ENCODE data around the gene CRACR2B.

The CRACR2B gene

DNA sequence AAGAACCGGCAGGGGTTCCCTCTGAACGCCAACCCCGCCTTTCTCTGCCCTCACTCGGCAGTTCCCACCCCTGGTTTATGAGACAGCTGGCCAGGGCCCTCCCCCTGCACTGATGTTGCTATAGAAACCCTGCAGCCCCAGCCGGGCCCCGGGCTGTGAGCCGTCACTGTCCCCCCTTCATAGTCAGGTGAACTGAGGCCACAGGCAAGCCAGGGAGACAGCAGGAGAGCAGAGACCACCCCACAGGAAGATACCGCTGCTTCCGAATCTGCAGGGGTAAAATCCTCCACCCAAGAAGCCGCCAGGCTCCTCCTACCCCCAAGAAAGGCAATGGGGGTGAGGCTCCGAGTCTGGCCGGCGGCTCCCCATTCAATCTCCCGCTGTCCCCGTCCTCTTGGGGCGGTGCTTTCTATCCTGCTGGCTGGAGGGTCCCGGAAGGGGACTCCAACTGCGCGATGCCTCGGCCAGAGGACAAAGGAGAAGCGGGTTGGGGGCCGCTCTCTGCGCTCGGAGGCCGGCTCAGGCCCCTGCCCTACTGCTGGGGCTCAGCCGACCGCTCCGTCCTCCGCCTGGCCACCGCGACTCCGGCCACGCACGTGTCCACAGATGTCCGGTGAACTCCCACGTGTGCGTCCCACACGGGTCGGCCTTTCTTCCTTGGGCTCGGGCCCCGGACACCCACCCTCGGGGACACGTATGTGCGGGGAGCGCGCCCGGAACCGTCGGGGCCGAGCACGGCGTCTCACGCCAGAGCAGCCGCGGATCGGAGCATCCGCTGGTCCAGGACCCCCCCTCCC is 30.2 kb upstream of the CRACR2B start:
- Histone ChIP-seq H3K4me1 (ENCODE audit: control insufficient read depth, insufficient read depth, low read length) (peaks cover 4% of the 10 kb centered on the region), H3K36me3 (ENCODE audit: control insufficient read depth, insufficient read depth, low read length) (peaks cover 42% of the 10 kb centered on the region), H3K9ac (ENCODE audit: low read depth, low read length) (no peak overlapping the region), H3K9me3 (ENCODE audit: control insufficient read depth, insufficient read depth, low read length) (no peaks in the 10 kb centered on the region), H3K27me3 (ENCODE audit: control insufficient read depth, insufficient read depth, low read length) (no peaks in the 10 kb centered on the region), H3K4me3 (ENCODE audit: low read depth, low read length) (peak overlapping the region; percentile 74)

DNA sequence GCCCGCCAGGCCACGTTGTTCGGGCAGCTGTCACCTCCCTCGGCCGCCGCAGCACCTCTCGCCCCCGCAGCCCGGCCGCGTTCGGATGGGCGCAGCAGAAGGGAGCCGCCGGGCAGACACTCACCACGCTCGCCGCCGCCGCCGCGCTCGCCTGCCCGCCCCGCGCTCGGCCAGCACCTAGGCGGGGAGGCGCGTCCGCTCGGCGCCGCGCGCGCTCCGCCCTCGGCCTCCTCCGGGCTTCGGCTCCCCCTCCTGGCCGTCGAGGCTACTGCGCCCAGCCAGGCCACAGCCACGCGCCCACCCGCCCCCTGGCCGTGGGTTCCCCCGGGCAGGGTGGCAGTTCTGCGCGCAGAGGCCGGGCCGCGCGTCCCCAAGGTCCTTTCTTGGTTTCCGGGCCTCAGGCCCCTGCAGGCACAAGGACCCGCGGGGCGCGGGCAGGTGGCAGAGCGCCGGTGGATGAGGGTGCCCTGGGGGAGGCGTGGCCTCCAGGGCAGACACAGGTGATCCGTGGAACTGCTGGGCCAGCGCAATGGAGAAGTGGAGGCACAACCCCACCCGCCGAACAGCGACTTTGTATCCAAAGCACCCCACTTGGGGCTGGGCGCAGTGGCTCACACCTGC is 29.5 kb upstream of the CRACR2B start, which contains the start of gene SLC25A22:
TSS of gene SLC25A22 (minus strand) at position 189 of the 621 bp plus-strand sequence. CDS start 3,275 bp downstream, outside the sequence.
- H3K4me1 ChIP-seq (ENCODE audit: control insufficient read depth, insufficient read depth, low read length): peaks cover 4% of the 10 kb centered on the region
- H3K27me3 ChIP-seq (ENCODE audit: control insufficient read depth, insufficient read depth, low read length): no peaks in the 10 kb centered on the region
- no peaks in the 10 kb centered on the region for H3K9me3 ChIP-seq (ENCODE audit: control insufficient read depth, insufficient read depth, low read length)
- peak within 1 kb of the TSS; percentile 74 for H3K4me3 ChIP-seq (ENCODE audit: low read depth, low read length)
- peaks cover 44% of the 10 kb centered on the region for H3K36me3 ChIP-seq (ENCODE audit: control insufficient read depth, insufficient read depth, low read length)
- no peak within 1 kb of the TSS for H3K9ac ChIP-seq (ENCODE audit: low read depth, low read length)

- Histone ChIP-seq H3K27me3 (ENCODE audit: control insufficient read depth, insufficient read depth, low read length) (no peaks in the 10 kb centered on the region), H3K36me3 (ENCODE audit: control insufficient read depth, insufficient read depth, low read length) (peaks cover 30% of the 10 kb centered on the region), H3K4me3 (ENCODE audit: low read depth, low read length) (no peak overlapping the region), H3K9me3 (ENCODE audit: control insufficient read depth, insufficient read depth, low read length) (no peaks in the 10 kb centered on the region), H3K4me1 (ENCODE audit: control insufficient read depth, insufficient read depth, low read length) (peaks cover 6% of the 10 kb centered on the region), H3K9ac (ENCODE audit: low read depth, low read length) (no peak overlapping the region)
Observed at GRCh38 chr11:799641-800316, 27.9 kb upstream of the CRACR2B start.

- peaks cover 30% of the 10 kb centered on the region for H3K36me3 ChIP-seq (ENCODE audit: control insufficient read depth, insufficient read depth, low read length)
- peaks cover 6% of the 10 kb centered on the region for H3K4me1 ChIP-seq (ENCODE audit: control insufficient read depth, insufficient read depth, low read length)
- H3K9ac ChIP-seq (ENCODE audit: low read depth, low read length): no peak overlapping the region
- no peak overlapping the region for H3K4me3 ChIP-seq (ENCODE audit: low read depth, low read length)
- H3K27me3 ChIP-seq (ENCODE audit: control insufficient read depth, insufficient read depth, low read length): no peaks in the 10 kb centered on the region
- H3K9me3 ChIP-seq (ENCODE audit: control insufficient read depth, insufficient read depth, low read length): no peaks in the 10 kb centered on the region
Observed at GRCh38 chr11:800473-800872, 27.2 kb upstream of the CRACR2B start.

GRCh38 chr11:801097-801780 is 26.5 kb upstream of the CRACR2B start:
- Histone ChIP-seq H3K9me3 (ENCODE audit: control insufficient read depth, insufficient read depth, low read length) (no peaks in the 10 kb centered on the region), H3K9ac (ENCODE audit: low read depth, low read length) (no peak overlapping the region), H3K4me3 (ENCODE audit: low read depth, low read length) (no peak overlapping the region), H3K36me3 (ENCODE audit: control insufficient read depth, insufficient read depth, low read length) (peaks cover 30% of the 10 kb centered on the region), H3K27me3 (ENCODE audit: control insufficient read depth, insufficient read depth, low read length) (no peaks in the 10 kb centered on the region), H3K4me1 (ENCODE audit: control insufficient read depth, insufficient read depth, low read length) (peaks cover 6% of the 10 kb centered on the region)

DNA sequence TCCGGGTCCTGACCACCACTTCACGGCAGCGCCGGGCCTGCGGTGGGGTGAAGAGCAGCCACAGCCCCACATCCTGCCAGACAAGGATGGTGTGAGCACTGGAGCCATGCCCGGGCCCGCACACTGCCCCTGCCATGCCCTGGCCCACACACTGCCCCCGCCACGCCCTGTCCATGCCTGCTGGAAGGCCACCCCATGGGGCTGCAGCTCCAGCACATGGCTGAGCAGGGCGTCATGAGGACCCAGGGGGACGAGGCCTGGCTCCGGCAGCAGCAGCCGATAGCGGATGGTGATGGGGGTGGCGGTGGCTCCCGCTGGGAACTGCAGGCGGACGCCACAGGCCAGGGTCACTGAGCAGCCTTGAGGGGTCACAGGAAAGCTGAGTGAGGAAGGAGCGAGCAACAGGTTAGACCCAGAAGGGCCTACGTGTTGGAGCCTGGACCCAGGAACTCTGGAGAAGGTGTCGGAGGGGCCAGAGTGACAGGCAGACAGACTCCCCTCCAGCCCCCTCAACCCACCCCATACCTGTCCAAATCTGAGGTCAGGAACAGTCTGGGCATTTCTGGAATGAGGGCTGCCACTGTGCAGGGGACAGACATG is 25.6 kb upstream of the CRACR2B start:
- Histone ChIP-seq H3K36me3 (ENCODE audit: control insufficient read depth, insufficient read depth, low read length) (peaks cover 30% of the 10 kb centered on the region), H3K4me3 (ENCODE audit: low read depth, low read length) (no peak overlapping the region), H3K4me1 (ENCODE audit: control insufficient read depth, insufficient read depth, low read length) (peaks cover 3% of the 10 kb centered on the region), H3K9me3 (ENCODE audit: control insufficient read depth, insufficient read depth, low read length) (no peaks in the 10 kb centered on the region), H3K27me3 (ENCODE audit: control insufficient read depth, insufficient read depth, low read length) (no peaks in the 10 kb centered on the region), H3K9ac (ENCODE audit: low read depth, low read length) (no peak overlapping the region)

DNA sequence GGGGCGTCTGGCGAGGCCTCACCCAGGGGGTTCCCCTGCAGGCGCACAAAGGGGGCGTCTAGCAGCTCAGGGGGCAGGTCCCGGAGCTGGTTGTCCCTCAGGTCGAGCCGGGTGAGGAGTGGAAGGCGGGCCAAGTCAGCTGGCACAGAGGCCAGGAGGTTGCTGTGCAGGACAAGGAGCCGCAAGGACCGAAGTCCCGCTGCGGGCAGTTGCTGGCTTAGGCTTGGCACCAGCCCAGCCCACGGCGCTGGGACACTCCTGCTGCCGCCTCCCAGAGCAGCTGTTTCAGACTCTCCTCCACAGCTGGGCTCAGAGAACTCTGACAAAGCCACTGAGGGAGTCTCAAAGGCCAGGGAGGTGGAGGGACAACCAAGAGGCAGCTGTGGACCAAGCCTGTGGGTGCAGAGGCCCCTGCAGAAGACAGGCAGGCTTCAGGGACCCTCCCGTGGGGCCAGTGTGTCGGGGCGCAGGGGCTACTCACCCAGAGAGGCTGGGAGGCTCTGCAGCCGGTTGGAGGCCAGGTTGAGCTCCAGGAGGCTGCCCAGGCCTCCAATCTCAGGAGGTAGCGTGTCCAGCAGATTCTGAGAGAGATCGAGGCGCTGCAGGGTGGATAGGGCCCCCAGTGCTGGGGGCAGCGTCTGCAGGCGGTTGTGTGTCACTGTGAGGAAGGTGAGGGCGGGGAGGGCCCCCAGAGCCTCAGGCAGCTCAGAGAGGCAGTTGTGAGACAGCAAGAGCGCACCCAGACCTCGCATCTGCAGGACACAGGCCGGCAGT is 24.8 kb upstream of the CRACR2B start:
- H3K9me3 ChIP-seq (ENCODE audit: control insufficient read depth, insufficient read depth, low read length): no peaks in the 10 kb centered on the region
- no peak overlapping the region for H3K4me3 ChIP-seq (ENCODE audit: low read depth, low read length)
- H3K27me3 ChIP-seq (ENCODE audit: control insufficient read depth, insufficient read depth, low read length): no peaks in the 10 kb centered on the region

DNA sequence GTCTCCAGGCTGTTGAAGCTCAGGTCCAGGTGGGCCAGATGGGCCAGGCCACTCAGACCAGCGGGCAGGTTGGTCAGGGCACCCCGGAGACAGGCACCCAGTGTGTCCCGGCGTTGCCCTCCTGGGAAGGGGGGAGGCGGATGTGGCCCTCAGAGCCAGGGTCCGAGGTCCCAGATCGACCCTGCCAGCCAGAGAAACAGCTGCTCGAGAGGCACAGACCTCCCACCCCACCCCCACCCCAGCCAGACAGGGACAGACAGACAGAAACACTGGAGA is 24.3 kb upstream of the CRACR2B start:
- Histone ChIP-seq H3K9ac (ENCODE audit: low read depth, low read length) (no peak overlapping the region), H3K9me3 (ENCODE audit: control insufficient read depth, insufficient read depth, low read length) (no peaks in the 10 kb centered on the region), H3K4me3 (ENCODE audit: low read depth, low read length) (no peak overlapping the region), H3K27me3 (ENCODE audit: control insufficient read depth, insufficient read depth, low read length) (no peaks in the 10 kb centered on the region), H3K4me1 (ENCODE audit: control insufficient read depth, insufficient read depth, low read length) (peaks cover 3% of the 10 kb centered on the region), H3K36me3 (ENCODE audit: control insufficient read depth, insufficient read depth, low read length) (peaks cover 30% of the 10 kb centered on the region)

More for the DNA sequence above, 24.8 kb upstream of the CRACR2B start:
- H3K9ac ChIP-seq (ENCODE audit: low read depth, low read length): no peak overlapping the region
- H3K36me3 ChIP-seq (ENCODE audit: control insufficient read depth, insufficient read depth, low read length): peaks cover 30% of the 10 kb centered on the region
- peaks cover 3% of the 10 kb centered on the region for H3K4me1 ChIP-seq (ENCODE audit: control insufficient read depth, insufficient read depth, low read length)

- peaks cover 30% of the 10 kb centered on the region for H3K36me3 ChIP-seq (ENCODE audit: control insufficient read depth, insufficient read depth, low read length)
- no peaks in the 10 kb centered on the region for H3K9me3 ChIP-seq (ENCODE audit: control insufficient read depth, insufficient read depth, low read length)
- H3K4me1 ChIP-seq (ENCODE audit: control insufficient read depth, insufficient read depth, low read length): peaks cover 3% of the 10 kb centered on the region
- no peaks in the 10 kb centered on the region for H3K27me3 ChIP-seq (ENCODE audit: control insufficient read depth, insufficient read depth, low read length)
- peak overlapping the region; percentile 66 for H3K4me3 ChIP-seq (ENCODE audit: low read depth, low read length)
- H3K9ac ChIP-seq (ENCODE audit: low read depth, low read length): peak overlapping the region; percentile 65
Observed at GRCh38 chr11:803770-804598, 23.7 kb upstream of the CRACR2B start.

DNA sequence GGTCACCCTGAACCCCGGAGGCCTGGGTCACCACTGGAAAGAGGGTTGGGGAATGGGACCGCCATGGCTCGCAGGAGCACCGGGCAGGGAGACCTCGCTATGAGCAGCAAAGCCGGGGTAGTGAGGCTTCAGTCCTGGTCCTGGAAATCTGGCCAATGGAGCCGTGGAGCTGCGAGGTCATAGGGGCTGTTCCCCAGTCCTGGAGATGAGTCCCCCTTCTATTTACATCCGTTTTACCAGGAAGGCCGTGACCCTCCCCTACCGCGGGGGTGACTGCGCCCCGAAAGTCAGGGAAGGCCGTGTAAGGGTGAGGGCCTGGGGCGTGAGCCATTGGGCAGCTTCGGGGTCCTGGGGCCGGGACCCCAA is 23.1 kb upstream of the CRACR2B start:
- peaks cover 3% of the 10 kb centered on the region for H3K4me1 ChIP-seq (ENCODE audit: control insufficient read depth, insufficient read depth, low read length)
- peak overlapping the region; percentile 66 for H3K4me3 ChIP-seq (ENCODE audit: low read depth, low read length)
- no peaks in the 10 kb centered on the region for H3K9me3 ChIP-seq (ENCODE audit: control insufficient read depth, insufficient read depth, low read length)
- no peaks in the 10 kb centered on the region for H3K27me3 ChIP-seq (ENCODE audit: control insufficient read depth, insufficient read depth, low read length)
- peak overlapping the region; percentile 65 for H3K9ac ChIP-seq (ENCODE audit: low read depth, low read length)
- peaks cover 25% of the 10 kb centered on the region for H3K36me3 ChIP-seq (ENCODE audit: control insufficient read depth, insufficient read depth, low read length)

Data from iPS-15b (cell line).